Right lobe of liver (tissue), 6 donors: ENCODE data around the gene LAMTOR2. TPM values are rescaled to one million over a fixed set of nuclear protein-coding genes. Genes with fewer than 3 reads are reported as not detected.

Experiments
- ATAC-seq, 4 donors: fragments of 200-7000 bp; cut with Tn5 transposase; one replicate each; pipeline ENCODE4 v1.9.1; 2020; ENCODE audit warnings: mild to moderate bottlenecking in 4 of 4, moderate library complexity in 4 of 4
- DNase-seq, 3 donors: peaks; one replicate each; pipeline ENCODE4 v3.0.0-alpha.2; 2020
- H3K27ac ChIP-seq, 3 donors: fragments of 200-600 bp; one replicate each; pipeline ENCODE4 v1.8.0; 2022
- H3K27me3 ChIP-seq, 2 donors: fragments of 200-600 bp; one replicate each; pipeline ENCODE4 v1.8.0; 2022
- H3K36me3 ChIP-seq, 4 donors: fragments of 200-600 bp; sonication (generic) in 1 of 4; one replicate each; pipeline versions ENCODE4 v1.5.1 to v1.8.0; 2017 to 2022; ENCODE audit warnings: control low read depth in 1 of 4
- H3K4me1 ChIP-seq, 4 donors: fragments of 200-600 bp; sonication (generic) in 1 of 4; one replicate each; pipeline versions ENCODE4 v1.5.1 to v1.8.0; 2017 to 2022; ENCODE audit warnings: control low read depth in 1 of 4
- H3K4me3 ChIP-seq, 3 donors: fragments of 200-600 bp; one replicate each; pipeline ENCODE4 v1.8.0; 2022
- H3K9me3 ChIP-seq, 4 donors: fragments of 200-600 bp; sonication (generic) in 1 of 4; one replicate each; pipeline versions ENCODE4 v1.5.1 to v1.8.0; 2017 to 2022; ENCODE audit warnings: control low read depth in 1 of 4
- CTCF ChIP-seq, 4 donors: fragments of 200-600 bp in 3 of 4; fragments of 450-650 bp in 1 of 4; IDR thresholded peaks; one replicate each; pipeline versions ENCODE4 v1.5.1 to v1.8.0; 2016 to 2022; ENCODE audit warnings: antibody characterized with exemption in 4 of 4, mild to moderate bottlenecking in 2 of 4
- POLR2A ChIP-seq: fragments of 450-650 bp; IDR thresholded peaks from one replicate; pipeline ENCODE4 v1.6.1; 2017; ENCODE audit warnings: antibody characterized with exemption, mild to moderate bottlenecking
- WGBS: methylation state at CpG from one replicate; pipeline ENCODE4 v1.1.6; 2018; ENCODE audit warnings: low coverage, low lambda C conversion rate; ENCODE audit not compliant: insufficient coverage; ENCODE audit errors: missing lambda C conversion rate; 5-methylcytosine and 5-hydroxymethylcytosine counted together
- intact Hi-C, 2 donors: fragments of 100-400 bp; cut with DNase I; formaldehyde crosslinking; loops; one replicate each; pipeline versions ENCODE4 v1.11.2 to v1.14.1; 2022
- total RNA-seq, 6 experiments: library from RNA; depleted of rRNA in 2 of 6; stranded (reverse); fragments of >200 nt in 2 of 6; fragmentation: NEBNext Ultra II Directional in 3 of 6; extraction: Animal tissue kit (Norgen Biotek cat#: 25700) in 3 of 6; gene quantifications; one replicate each; pipeline versions ENCODE4 v1.1.0 to v1.2.4, GENCODE V29; 2016 to 2023
- donor health status: DM: no; HTN: yes; CAD: no.
- donor health status: DM: no; HTN: no; CAD: no.
- donor health status: DM: no; HTN: no; CAD: no.
- donor health status: DM: no; HTN: yes; CAD: no.
- donor health status: DM: no; HTN: yes; CAD: no.

LAMTOR2 gene
- total RNA-seq, 6 experiments from 2014 or later: 49.4 to 71.0 (median 60.3) TPM

GRCh38 chr1:156104065-156104810 is 49.7 kb downstream of the LAMTOR2 start:
- H3K4me1 ChIP-seq: peaks cover 0 to 11% (median 3%) of the 10 kb centered on the region in 4 donors
- H3K27ac ChIP-seq: peak overlapping the region in 1 of 3 donors; percentile 18
- H3K27me3 ChIP-seq: no peaks in the 10 kb centered on the region
- no peak for TF ChIP-seq POLR2A
- TF ChIP-seq CTCF (IDR thresholded peaks at IDR 0.05): no peak
- DNase-seq (peak in 1 of 3 donors; percentile 39), ATAC-seq (peak; percentile 6 to 45 (median 9))
- no peaks in the 10 kb centered on the region for H3K9me3 ChIP-seq
- H3K4me3 ChIP-seq: no peak overlapping the region
- 46% methylated on average over 10 of the region's 15 CpGs for WGBS
- no peaks in the 10 kb centered on the region for H3K36me3 ChIP-seq
- intact Hi-C loops: no loop called here

- peak overlapping the region; percentile 85 to 92 (median 89) for H3K27ac ChIP-seq
- no peaks in the 10 kb centered on the region for H3K9me3 ChIP-seq
- H3K27me3 ChIP-seq: no peaks in the 10 kb centered on the region
- no peaks in the 10 kb centered on the region for H3K36me3 ChIP-seq
- H3K4me3 ChIP-seq: peak overlapping the region in 2 of 3 donors; percentile 49 to 58
- DNase-seq: no peak
- intact Hi-C loops: no loop called here
- no peak for TF ChIP-seq CTCF (IDR thresholded peaks at IDR 0.05)
- no peak for TF ChIP-seq POLR2A
- WGBS: 57% methylated on average over 3 of the region's 11 CpGs
- H3K4me1 ChIP-seq: peaks cover 0 to 11% (median 3%) of the 10 kb centered on the region in 4 donors
- ATAC-seq: no peak
Measured at GRCh38 chr1:156104861-156105832, 50.6 kb downstream of the LAMTOR2 start.

- intact Hi-C loops: no loop called here
- Histone ChIP-seq H3K27ac (peak overlapping the region; percentile 85 to 92 (median 89)), H3K4me3 (peak overlapping the region in 2 of 3 donors; percentile 49 to 58), H3K9me3 (no peaks in the 10 kb centered on the region), H3K27me3 (no peaks in the 10 kb centered on the region), H3K36me3 (no peaks in the 10 kb centered on the region), H3K4me1 (peaks cover 0 to 11% (median 3%) of the 10 kb centered on the region in 4 donors)
- 36% methylated on average over 7 of the region's 14 CpGs for WGBS
- ATAC-seq (peak; percentile 1 to 28 (median 10)), DNase-seq (no peak)
- TF ChIP-seq CTCF (IDR thresholded peaks at IDR 0.05): no peak
- TF ChIP-seq POLR2A: no peak
Measured at GRCh38 chr1:156106624-156107488, 52.3 kb downstream of the LAMTOR2 start.

GRCh38 chr1:156108057-156108456 is 53.5 kb downstream of the LAMTOR2 start:
- 87% methylated on average over 3 of the region's 3 CpGs for WGBS
- Histone ChIP-seq H3K27ac (no peak overlapping the region), H3K27me3 (no peaks in the 10 kb centered on the region), H3K4me3 (no peak overlapping the region), H3K9me3 (no peaks in the 10 kb centered on the region), H3K36me3 (no peaks in the 10 kb centered on the region), H3K4me1 (peaks cover 0 to 11% (median 3%) of the 10 kb centered on the region in 4 donors)
- TF ChIP-seq POLR2A (no peak), CTCF (IDR thresholded peaks at IDR 0.05) (no peak)
- no peak for DNase-seq
- intact Hi-C loops: no loop called here
- no peak for ATAC-seq
